ENCODE data around the gene CHURC1. TPM values are rescaled to one million over a fixed set of nuclear protein-coding genes. Genes with fewer than 3 reads are reported as not detected.

Gene CHURC1
- total and polyA plus RNA-seq, 2 donors (not counting 1 experiment from before 2014, with no cell fraction given) = 29.7 to 77.1 TPM

- Histone ChIP-seq H3K27me3 (replicated peaks in 1 of 4; ENCODE audit: control extremely low read depth in 1 of 4, control insufficient read depth in 3 of 4, insufficient read depth in 4 of 4, low read length in 3 of 4) (no peaks in the 10 kb centered on the region), H3K4me2 (replicated peaks; ENCODE audit: low read depth, low read length, poor library complexity, severe bottlenecking) (peak overlapping the region; percentile 51), H2AFZ (ENCODE audit: insufficient read depth, low read depth, low read length, poor library complexity, severe bottlenecking) (no peak overlapping the region), H4K20me1 (ENCODE audit: control insufficient read depth, insufficient read depth, low read length, poor library complexity, severe bottlenecking) (peaks cover 31% of the 10 kb centered on the region), H3K36me3 (replicated peaks in 1 of 2; ENCODE audit: control extremely low read depth in 1 of 2, control insufficient read depth in 1 of 2, extremely low read depth in 1 of 2, insufficient read depth in 2 of 2, low read length in 1 of 2) (peaks cover 8 to 82% of the 10 kb centered on the region in 2 experiments), H3K27ac (ENCODE audit: low read length in 2 of 2) (peak overlapping the region; percentile 19 to 51), H3K4me3 (ENCODE audit: control extremely low read depth in 1 of 5, extremely low read depth in 1 of 5, insufficient read depth in 1 of 5, low read depth in 2 of 5, low read length in 4 of 5) (peak overlapping the region in 1 of 5 experiments; percentile 4), H3K79me2 (ENCODE audit: control insufficient read depth, insufficient read depth, low read length) (peaks cover 38% of the 10 kb centered on the region), H3K4me1 (ENCODE audit: control insufficient read depth in 2 of 2, insufficient read depth in 2 of 2, low read length in 2 of 2) (peaks cover 15 to 19% of the 10 kb centered on the region in 2 donors), H3K9me3 (ENCODE audit: control extremely low read depth in 1 of 3, control insufficient read depth in 2 of 3, insufficient read depth in 1 of 3, low read length in 2 of 3) (no peaks in the 10 kb centered on the region), H3K9ac (ENCODE audit: low read length) (no peak overlapping the region)
- peaks cover 12% of the 10 kb centered on the region for H3K4me1 Mint-ChIP-seq
- H3K9me3 Mint-ChIP-seq (ENCODE audit: insufficient read depth) = no peaks in the 10 kb centered on the region
- TF ChIP-seq CTCF (IDR thresholded peaks at IDR 0.05) = no peak
- no peak for TF ChIP-seq EZH2 (IDR thresholded peaks at IDR 0.05; ENCODE audit: borderline replicate concordance, insufficient read depth, low read depth, low read length, poor library complexity, severe bottlenecking)
- no peak overlapping the region for H3K27ac Mint-ChIP-seq
- ChIA-PET POLR2A (no interaction called here), CTCF (no interaction called here)
- DNase-seq (no peak), ATAC-seq (ENCODE audit: low read depth) (no peak)
- intact Hi-C loops (cut with micrococcal nuclease) = no loop called here
- WGBS (ENCODE audit: insufficient coverage) = 96% methylated on average over 3 of the region's 3 CpGs
- H3K27me3 Mint-ChIP-seq = no peaks in the 10 kb centered on the region
- H3K4me3 Mint-ChIP-seq = no peak overlapping the region
Measured at GRCh38 chr14:64929014-64929359, 14.7 kb downstream of the CHURC1 start.

- DNase-seq (no peak), ATAC-seq (ENCODE audit: low read depth) (no peak)
- ChIA-PET POLR2A (no interaction called here), CTCF (no interaction called here)
- Histone ChIP-seq H3K79me2 (ENCODE audit: control insufficient read depth, insufficient read depth, low read length) (peaks cover 34% of the 10 kb centered on the region), H3K9ac (ENCODE audit: low read length) (no peak overlapping the region), H3K27me3 (replicated peaks in 1 of 4; ENCODE audit: control extremely low read depth in 1 of 4, control insufficient read depth in 3 of 4, insufficient read depth in 4 of 4, low read length in 3 of 4) (no peaks in the 10 kb centered on the region), H2AFZ (ENCODE audit: insufficient read depth, low read depth, low read length, poor library complexity, severe bottlenecking) (no peak overlapping the region), H3K9me3 (ENCODE audit: control extremely low read depth in 1 of 3, control insufficient read depth in 2 of 3, insufficient read depth in 1 of 3, low read length in 2 of 3) (no peaks in the 10 kb centered on the region), H3K36me3 (replicated peaks in 1 of 2; ENCODE audit: control extremely low read depth in 1 of 2, control insufficient read depth in 1 of 2, extremely low read depth in 1 of 2, insufficient read depth in 2 of 2, low read length in 1 of 2) (peaks cover 4 to 76% of the 10 kb centered on the region in 2 experiments), H3K27ac (ENCODE audit: low read length in 2 of 2) (no peak overlapping the region), H3K4me2 (replicated peaks; ENCODE audit: low read depth, low read length, poor library complexity, severe bottlenecking) (no peak overlapping the region), H3K4me3 (ENCODE audit: control extremely low read depth in 1 of 5, extremely low read depth in 1 of 5, insufficient read depth in 1 of 5, low read depth in 2 of 5, low read length in 4 of 5) (no peak overlapping the region), H4K20me1 (ENCODE audit: control insufficient read depth, insufficient read depth, low read length, poor library complexity, severe bottlenecking) (peaks cover 21% of the 10 kb centered on the region), H3K4me1 (ENCODE audit: control insufficient read depth in 2 of 2, insufficient read depth in 2 of 2, low read length in 2 of 2) (peaks cover 15 to 19% of the 10 kb centered on the region in 2 donors)
- intact Hi-C loops (cut with micrococcal nuclease) = no loop called here
- no peak for TF ChIP-seq CTCF (IDR thresholded peaks at IDR 0.05)
- TF ChIP-seq EZH2 (IDR thresholded peaks at IDR 0.05; ENCODE audit: borderline replicate concordance, insufficient read depth, low read depth, low read length, poor library complexity, severe bottlenecking) = no peak
- H3K4me3 Mint-ChIP-seq = no peak overlapping the region
- no peaks in the 10 kb centered on the region for H3K9me3 Mint-ChIP-seq (ENCODE audit: insufficient read depth)
- no CpG with 5 or more reads among the region's 3 CpGs for WGBS (ENCODE audit: insufficient coverage)
- H3K4me1 Mint-ChIP-seq = peaks cover 13% of the 10 kb centered on the region
- no peak overlapping the region for H3K27ac Mint-ChIP-seq
- H3K27me3 Mint-ChIP-seq = no peaks in the 10 kb centered on the region
Measured at GRCh38 chr14:64930085-64930843, 16.0 kb downstream of the CHURC1 start.

All from B cell (primary cell).